ENCODE data around the gene TRIM34. TPM values are rescaled to one million over a fixed set of nuclear protein-coding genes. Genes with fewer than 3 reads are reported as not detected.

Gene TRIM34
- total and polyA plus RNA-seq, 2 of the 4 experiments (the other 2 are of a cell fraction) = 6.1 to 8.6 TPM

GRCh38 chr11:5666402-5666793, 41.6 kb downstream of the TRIM34 start:
- Histone ChIP-seq H2AK5ac (ENCODE audit: low read depth, low read length) (no peak overlapping the region), H3K18ac (ENCODE audit: low read depth, low read length) (no peak overlapping the region), H3K4ac (ENCODE audit: low read depth, low read length) (no peak overlapping the region), H2AFZ (replicated peaks; ENCODE audit: low read length, poor library complexity) (no peak overlapping the region), H3K9ac (ENCODE audit: low read depth, low read length) (no peak overlapping the region), H3K36me3 (ENCODE audit: control insufficient read depth, insufficient read depth, low read length) (peaks cover 26% of the 10 kb centered on the region), H3K79me1 (ENCODE audit: low read depth in 1 of 2, low read length in 2 of 2) (peaks cover 6 to 7% of the 10 kb centered on the region in 2 experiments), H2BK15ac (ENCODE audit: low read depth, low read length) (no peak overlapping the region), H3K23ac (ENCODE audit: low read depth, low read length) (no peak overlapping the region), H3K4me2 (ENCODE audit: low read depth, low read length) (no peak overlapping the region), H4K8ac (ENCODE audit: low read depth in 2 of 2, low read length in 2 of 2) (no peak overlapping the region), H2BK120ac (ENCODE audit: low read depth, low read length) (no peak overlapping the region), H2BK20ac (ENCODE audit: low read depth, low read length) (no peak overlapping the region), H2AK9ac (replicated peaks; ENCODE audit: low read depth, low read length, poor library complexity) (no peak overlapping the region), H4K91ac (ENCODE audit: insufficient read depth, low read depth, low read length) (no peak overlapping the region), H3K9me3 (ENCODE audit: control insufficient read depth, insufficient read depth, low read length) (no peaks in the 10 kb centered on the region), H3K4me1 (ENCODE audit: control insufficient read depth, insufficient read depth, low read length) (no peaks in the 10 kb centered on the region; the same call in 1 of the 2 replicates), H3K4me3 (ENCODE audit: insufficient read depth, low read depth, low read length) (no peak overlapping the region), H3K56ac (ENCODE audit: extremely low read depth, insufficient read depth, low read length) (no peak overlapping the region), H3K9me1 (ENCODE audit: insufficient read depth, low read length) (no peaks in the 10 kb centered on the region), H3K27me3 (ENCODE audit: control insufficient read depth, insufficient read depth, low read length) (no peaks in the 10 kb centered on the region), H4K20me1 (ENCODE audit: insufficient read depth, low read length) (no peaks in the 10 kb centered on the region), H3K14ac (replicated peaks; ENCODE audit: low read depth, low read length) (no peak overlapping the region), H2BK5ac (ENCODE audit: low read depth, low read length, poor library complexity, severe bottlenecking) (no peak overlapping the region), H3K27ac (ENCODE audit: insufficient read depth, low read length) (no peak overlapping the region), H4K5ac (ENCODE audit: low read depth, low read length) (no peak overlapping the region)
- intact Hi-C loops (cut with micrococcal nuclease) = no loop called here
- 17% methylated on average over 1 of the region's 6 CpGs; no CpG with 5 or more reads in 1 of the 2 experiments for WGBS, 2 experiments (ENCODE audit: extremely low coverage in 2 of 2, insufficient read length in 1 of 2)
- POLR2A ChIA-PET (ENCODE audit: unreplicated experiment) = no interaction called here
- CTCF ChIA-PET = interaction anchor here (1.0 kb wide), 1 partner anchor 61 kb away, joined by 3 read pairs; no protein-coding TSS in a partner anchor
- DNase-seq (peak; percentile 20), ATAC-seq (ENCODE audit: low read depth) (peak; percentile 17; the same call in 1 of the 2 replicates)
- in situ Hi-C loops (cut with MboI; ENCODE audit: low sequenced_read_pairs) = no loop called here
- dilution Hi-C loops (cut with HindIII; ENCODE audit: low sequenced_read_pairs, unreplicated experiment) = no loop called here
- no TSS peak for BruUV-seq (replicated peaks)
- no peak for TF ChIP-seq CTCF (conservative IDR thresholded peaks at IDR 0.05; ENCODE audit: low read depth, low read length)
- no peak for TF ChIP-seq CEBPB (IDR thresholded peaks at IDR 0.05; ENCODE audit: low read depth, low read length)
- no peak for TF ChIP-seq ELK1 (IDR thresholded peaks at IDR 0.05; ENCODE audit: borderline replicate concordance, low read depth, low read length)
- no peak for TF ChIP-seq RCOR1 (IDR thresholded peaks at IDR 0.05; ENCODE audit: insufficient replicate concordance, low read length)
- TF ChIP-seq NFE2L2 (IDR thresholded peaks at IDR 0.05; ENCODE audit: low read depth, low read length) = no peak
- TF ChIP-seq MAZ (IDR thresholded peaks at IDR 0.05; ENCODE audit: borderline replicate concordance, low read depth, low read length) = no peak
- no peak for TF ChIP-seq POLR2A (IDR thresholded peaks at IDR 0.05; ENCODE audit: low read depth, low read length)
- no peak for TF ChIP-seq SMC3 (IDR thresholded peaks at IDR 0.05; ENCODE audit: low read depth, low read length)
- no peak for TF ChIP-seq CHD1 (IDR thresholded peaks at IDR 0.05; ENCODE audit: low read depth, low read length)
- no peak for TF ChIP-seq MXI1 (IDR thresholded peaks at IDR 0.05; ENCODE audit: borderline replicate concordance, low read depth, low read length)
- TF ChIP-seq FOS (IDR thresholded peaks at IDR 0.05; ENCODE audit: low read depth, low read length) = no peak
- no peak for TF ChIP-seq RAD21 (IDR thresholded peaks at IDR 0.05; ENCODE audit: low read length)
- TF ChIP-seq RFX5 (IDR thresholded peaks at IDR 0.05; ENCODE audit: low read depth, low read length) = no peak
- TF ChIP-seq BHLHE40 (IDR thresholded peaks at IDR 0.05; ENCODE audit: low read depth, low read length) = no peak
